Measurements from ENCODE around the gene IL18R1.

DNA sequence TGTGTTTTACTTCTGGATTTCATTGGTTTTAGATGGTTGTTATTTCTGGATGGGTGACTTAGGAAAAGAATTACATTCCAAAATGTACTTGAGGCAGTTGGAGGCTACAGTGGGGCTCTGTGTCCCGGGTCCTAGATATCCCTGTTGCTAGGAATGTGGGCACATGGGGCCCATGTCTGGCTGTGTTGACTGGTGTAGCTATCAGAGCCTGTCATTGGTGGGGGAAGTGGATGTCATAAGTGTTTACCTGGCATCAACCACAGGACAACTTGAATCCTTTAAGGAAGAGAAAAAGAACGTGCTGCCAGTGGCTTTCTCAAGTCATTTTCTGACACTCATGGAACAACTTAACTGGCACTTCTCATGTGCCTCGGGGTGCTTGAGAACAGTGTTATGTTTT lies 30.4 kb downstream of the IL18R1 start:
- TF ChIP-seq, protein P1, sequence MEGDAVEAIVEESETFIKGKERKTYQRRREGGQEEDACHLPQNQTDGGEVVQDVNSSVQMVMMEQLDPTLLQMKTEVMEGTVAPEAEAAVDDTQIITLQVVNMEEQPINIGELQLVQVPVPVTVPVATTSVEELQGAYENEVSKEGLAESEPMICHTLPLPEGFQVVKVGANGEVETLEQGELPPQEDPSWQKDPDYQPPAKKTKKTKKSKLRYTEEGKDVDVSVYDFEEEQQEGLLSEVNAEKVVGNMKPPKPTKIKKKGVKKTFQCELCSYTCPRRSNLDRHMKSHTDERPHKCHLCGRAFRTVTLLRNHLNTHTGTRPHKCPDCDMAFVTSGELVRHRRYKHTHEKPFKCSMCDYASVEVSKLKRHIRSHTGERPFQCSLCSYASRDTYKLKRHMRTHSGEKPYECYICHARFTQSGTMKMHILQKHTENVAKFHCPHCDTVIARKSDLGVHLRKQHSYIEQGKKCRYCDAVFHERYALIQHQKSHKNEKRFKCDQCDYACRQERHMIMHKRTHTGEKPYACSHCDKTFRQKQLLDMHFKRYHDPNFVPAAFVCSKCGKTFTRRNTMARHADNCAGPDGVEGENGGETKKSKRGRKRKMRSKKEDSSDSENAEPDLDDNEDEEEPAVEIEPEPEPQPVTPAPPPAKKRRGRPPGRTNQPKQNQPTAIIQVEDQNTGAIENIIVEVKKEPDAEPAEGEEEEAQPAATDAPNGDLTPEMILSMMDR (IDR thresholded peaks at IDR 0.05; ENCODE audit: poor library complexity) = no peak
- TF ChIP-seq EZH2 (IDR thresholded peaks at IDR 0.05; ENCODE audit: borderline replicate concordance) = no peak

Measured in hepatocyte (in vitro differentiated cells).